ENCODE results near the gene SPIN4. TPM values are rescaled to one million over a fixed set of nuclear protein-coding genes. Genes with fewer than 3 reads are reported as not detected.

SPIN4 gene
- total and polyA plus RNA-seq, 2 of the 8 experiments (the other 6 are each of a cell fraction or from before 2014, with no cell fraction given), result 8.0 to 11.8 TPM

DNA sequence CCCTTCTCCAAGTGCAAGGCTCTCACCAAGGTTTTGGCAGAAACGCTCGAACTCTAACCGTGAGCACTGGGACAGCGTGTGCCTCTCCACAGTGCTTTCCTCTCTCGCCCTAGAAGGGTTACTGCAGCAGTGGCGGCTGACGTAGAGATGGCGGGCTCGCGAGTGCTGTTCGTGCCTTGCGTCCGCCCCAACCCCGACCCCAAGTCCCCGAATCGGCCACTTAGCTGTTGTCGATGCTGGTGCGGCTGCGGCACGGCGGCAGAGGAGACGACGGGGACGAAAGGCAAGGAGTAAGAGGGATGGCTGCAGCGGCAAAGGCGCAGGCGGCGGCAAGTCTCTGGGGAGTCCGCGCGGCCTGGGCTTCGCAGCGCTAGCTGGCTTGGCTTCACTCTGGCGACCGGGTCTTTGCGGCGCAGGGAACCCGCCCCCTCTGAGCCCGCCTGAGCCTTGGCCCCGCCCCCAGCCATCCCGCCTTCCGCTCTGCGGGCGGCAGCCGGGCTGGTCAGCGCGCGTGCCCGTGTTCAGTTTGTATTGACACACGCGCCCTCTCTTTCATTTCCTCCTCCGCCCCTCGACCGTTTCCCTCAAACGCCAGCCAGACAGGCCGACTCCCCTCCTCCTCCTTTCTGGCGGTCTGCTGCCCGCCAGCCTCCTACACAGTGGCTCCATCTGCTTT is at the start of gene SPIN4 (continued):
- TF ChIP-seq EP300 (IDR thresholded peaks at IDR 0.05; ENCODE audit: borderline replicate concordance in 1 of 2, low read depth in 2 of 2, low read length in 2 of 2), result no peak
- no peak for TF ChIP-seq CBX5 (IDR thresholded peaks at IDR 0.05; ENCODE audit: low read depth, low read length)
- TF ChIP-seq, protein P1, sequence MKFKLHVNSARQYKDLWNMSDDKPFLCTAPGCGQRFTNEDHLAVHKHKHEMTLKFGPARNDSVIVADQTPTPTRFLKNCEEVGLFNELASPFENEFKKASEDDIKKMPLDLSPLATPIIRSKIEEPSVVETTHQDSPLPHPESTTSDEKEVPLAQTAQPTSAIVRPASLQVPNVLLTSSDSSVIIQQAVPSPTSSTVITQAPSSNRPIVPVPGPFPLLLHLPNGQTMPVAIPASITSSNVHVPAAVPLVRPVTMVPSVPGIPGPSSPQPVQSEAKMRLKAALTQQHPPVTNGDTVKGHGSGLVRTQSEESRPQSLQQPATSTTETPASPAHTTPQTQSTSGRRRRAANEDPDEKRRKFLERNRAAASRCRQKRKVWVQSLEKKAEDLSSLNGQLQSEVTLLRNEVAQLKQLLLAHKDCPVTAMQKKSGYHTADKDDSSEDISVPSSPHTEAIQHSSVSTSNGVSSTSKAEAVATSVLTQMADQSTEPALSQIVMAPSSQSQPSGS (IDR thresholded peaks at IDR 0.05; ENCODE audit: low read length), result no peak
- peak; percentile 50 for TF ChIP-seq PHF8 (conservative IDR thresholded peaks at IDR 0.05; ENCODE audit: low read depth, low read length)
- TF ChIP-seq EZH2 (IDR thresholded peaks at IDR 0.05; ENCODE audit: low read depth, low read length, severe bottlenecking), result no peak
- TF ChIP-seq CREB1 (IDR thresholded peaks at IDR 0.05), result no peak
- 0 out of 2 replicates have a peak, but pooled peaks have one; percentile 52 for TF ChIP-seq TAF1 (IDR thresholded peaks at IDR 0.05; ENCODE audit: low read depth, low read length)
- no peak for TF ChIP-seq EGR1 (IDR thresholded peaks at IDR 0.05; ENCODE audit: borderline replicate concordance, low read depth, low read length)
- TF ChIP-seq POLR2A (IDR thresholded peaks at IDR 0.05; ENCODE audit: control extremely low read depth in 1 of 2, low read depth in 2 of 2, low read length in 2 of 2), result peak; percentile 58 to 61; a peak in 2 of 3 replicates
- TF ChIP-seq BRCA1 (IDR thresholded peaks at IDR 0.05; ENCODE audit: low read depth, low read length), result no peak
- TF ChIP-seq TCF12 (IDR thresholded peaks at IDR 0.05; ENCODE audit: low read depth, low read length), result no peak
- 0 out of 4 replicates have a peak, but pooled peaks of 1 of the 2 experiments have one; percentile 35 for TF ChIP-seq SIN3A (conservative IDR thresholded peaks at IDR 0.05 in 1 of 2, IDR thresholded peaks at IDR 0.05 in 1 of 2; ENCODE audit: low read depth in 1 of 2, low read length in 2 of 2)
- no peak for TF ChIP-seq HDAC6 (IDR thresholded peaks at IDR 0.05; ENCODE audit: low read depth, low read length)
- TF ChIP-seq ATF3 (IDR thresholded peaks at IDR 0.05; ENCODE audit: insufficient read depth, low read depth, low read length), result no peak
- TF ChIP-seq POU5F1 (IDR thresholded peaks at IDR 0.05; ENCODE audit: low read depth, low read length), result no peak
- no peak for TF ChIP-seq TAF7 (optimal IDR thresholded peaks at IDR 0.05; ENCODE audit: borderline replicate concordance, low read depth, low read length)
- no peak for TF ChIP-seq KDM4A (IDR thresholded peaks at IDR 0.05; ENCODE audit: low read depth, low read length, severe bottlenecking)
- TF ChIP-seq SP4 (IDR thresholded peaks at IDR 0.05; ENCODE audit: low read length), result no peak
- no peak for TF ChIP-seq HDAC2 (IDR thresholded peaks at IDR 0.05; ENCODE audit: borderline replicate concordance in 1 of 2, low read depth in 2 of 2, low read length in 2 of 2)
- TF ChIP-seq, protein P2, sequence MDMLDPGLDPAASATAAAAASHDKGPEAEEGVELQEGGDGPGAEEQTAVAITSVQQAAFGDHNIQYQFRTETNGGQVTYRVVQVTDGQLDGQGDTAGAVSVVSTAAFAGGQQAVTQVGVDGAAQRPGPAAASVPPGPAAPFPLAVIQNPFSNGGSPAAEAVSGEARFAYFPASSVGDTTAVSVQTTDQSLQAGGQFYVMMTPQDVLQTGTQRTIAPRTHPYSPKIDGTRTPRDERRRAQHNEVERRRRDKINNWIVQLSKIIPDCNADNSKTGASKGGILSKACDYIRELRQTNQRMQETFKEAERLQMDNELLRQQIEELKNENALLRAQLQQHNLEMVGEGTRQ (IDR thresholded peaks at IDR 0.05; ENCODE audit: low read length), result no peak
- no peak for TF ChIP-seq JUN (IDR thresholded peaks at IDR 0.05; ENCODE audit: low read depth, low read length)

Data from H1 (cell line).